ENCODE results near the gene FAAH. TPM values are rescaled to one million over a fixed set of nuclear protein-coding genes. Genes with fewer than 3 reads are reported as not detected.

Gene FAAH
- total RNA-seq, 1 experiment from 2014 or later = 24.8 TPM

GRCh38 chr1:46425726-46426125, 31.6 kb downstream of the FAAH start:
- ATAC-seq = peak; percentile 34
- POLR2A ChIA-PET = no interaction called here
- CTCF ChIA-PET = no interaction called here

More at GRCh38 chr1:46425726-46426125, 31.6 kb downstream of the FAAH start:
- no peaks in the 10 kb centered on the region for H3K36me3 ChIP-seq (ENCODE audit: control insufficient read depth in 1 of 2, insufficient read depth in 2 of 2, low read length in 2 of 2)
- DNase-seq (ENCODE audit: low read depth, low spot score) = no peak
- H2AFZ ChIP-seq (ENCODE audit: low read depth, low read length, poor library complexity, severe bottlenecking) = no peak overlapping the region
- H4K20me1 ChIP-seq (ENCODE audit: insufficient read depth) = no peaks in the 10 kb centered on the region
- peaks cover 0 to 4% of the 10 kb centered on the region in 2 experiments; a peak in 1 of 4 replicates for H3K4me1 ChIP-seq (ENCODE audit: control insufficient read depth in 1 of 2, insufficient read depth in 2 of 2, low read length in 2 of 2)
- no peak overlapping the region for H3K27ac ChIP-seq (ENCODE audit: low read depth, low read length)
- H3K9me2 ChIP-seq (ENCODE audit: insufficient read depth) = no peaks in the 10 kb centered on the region
- H3K9me3 ChIP-seq (ENCODE audit: control insufficient read depth in 1 of 2, insufficient read depth in 1 of 2, low read depth in 1 of 2, low read length in 2 of 2) = no peaks in the 10 kb centered on the region
- no peak overlapping the region for H3K4me3 ChIP-seq (replicated peaks in 1 of 2; ENCODE audit: low read depth in 1 of 2, low read length in 2 of 2)
- no peak overlapping the region for H3K9ac ChIP-seq (ENCODE audit: low read length)
- H3K27me3 ChIP-seq (ENCODE audit: insufficient read depth, low read length) = no peaks in the 10 kb centered on the region
- intact Hi-C loops (cut with micrococcal nuclease) = no loop called here
- H3K4me2 ChIP-seq (ENCODE audit: low read length) = no peak overlapping the region
- RAD21 ChIA-PET (ENCODE audit: low non-redundant PET in 1 of 2, low total read pairs in 2 of 2, uncharacterized antibody in 2 of 2, unreplicated experiment in 2 of 2) = no interaction called here
- TF ChIP-seq REST (IDR thresholded peaks at IDR 0.05; ENCODE audit: low read depth) = no peak
- no peak for TF ChIP-seq CBX3 (IDR thresholded peaks at IDR 0.05; ENCODE audit: low read depth)
- no peak for TF ChIP-seq SIN3A (IDR thresholded peaks at IDR 0.05; ENCODE audit: low read depth)
- no peak for TF ChIP-seq ZNF274 (IDR thresholded peaks at IDR 0.05; ENCODE audit: low read depth, low read length)
- TF ChIP-seq SP1 (IDR thresholded peaks at IDR 0.05; ENCODE audit: low read depth) = no peak
- TF ChIP-seq EGR1 (IDR thresholded peaks at IDR 0.05; ENCODE audit: low read depth) = no peak
- no peaks in the 10 kb centered on the region for H3K79me2 ChIP-seq (ENCODE audit: insufficient read depth, low read length)
- no TSS peak for BruUV-seq (replicated peaks)
